Measurements from ENCODE around the gene CADPS.

Gene CADPS

DNA sequence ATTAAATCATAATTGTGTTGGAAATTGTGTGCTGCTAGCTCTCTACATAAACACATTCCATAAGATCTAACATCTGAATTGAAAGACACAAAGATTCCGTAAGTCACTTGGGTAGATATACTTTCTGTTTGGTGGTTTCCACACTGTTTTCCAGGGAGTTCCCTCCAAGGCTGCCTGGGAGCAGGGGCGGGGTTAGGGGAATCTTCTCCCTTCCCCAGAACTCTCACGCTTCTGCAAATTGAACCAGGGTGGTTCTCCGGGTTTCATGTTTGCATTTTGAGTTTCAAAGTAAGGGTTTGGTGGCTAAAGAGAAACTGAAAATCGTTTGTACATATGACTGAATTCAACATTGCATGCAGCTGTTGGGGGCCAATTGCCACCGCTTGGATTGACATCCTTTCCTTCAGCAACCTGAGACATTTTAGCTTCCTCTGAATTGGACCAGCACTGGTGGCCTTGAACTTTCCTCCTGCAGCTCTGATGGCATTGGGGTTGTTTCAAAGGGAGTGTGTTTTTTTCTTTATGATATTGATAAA, 309.1 kb downstream of the CADPS start:
- H3K4me1 ChIP-seq (ENCODE audit: insufficient read depth, low read length, poor library complexity, severe bottlenecking): no peaks in the 10 kb centered on the region
- TF ChIP-seq EZH2phosphoT487 (IDR thresholded peaks at IDR 0.05; ENCODE audit: borderline replicate concordance): no peak
- TF ChIP-seq, protein P1, sequence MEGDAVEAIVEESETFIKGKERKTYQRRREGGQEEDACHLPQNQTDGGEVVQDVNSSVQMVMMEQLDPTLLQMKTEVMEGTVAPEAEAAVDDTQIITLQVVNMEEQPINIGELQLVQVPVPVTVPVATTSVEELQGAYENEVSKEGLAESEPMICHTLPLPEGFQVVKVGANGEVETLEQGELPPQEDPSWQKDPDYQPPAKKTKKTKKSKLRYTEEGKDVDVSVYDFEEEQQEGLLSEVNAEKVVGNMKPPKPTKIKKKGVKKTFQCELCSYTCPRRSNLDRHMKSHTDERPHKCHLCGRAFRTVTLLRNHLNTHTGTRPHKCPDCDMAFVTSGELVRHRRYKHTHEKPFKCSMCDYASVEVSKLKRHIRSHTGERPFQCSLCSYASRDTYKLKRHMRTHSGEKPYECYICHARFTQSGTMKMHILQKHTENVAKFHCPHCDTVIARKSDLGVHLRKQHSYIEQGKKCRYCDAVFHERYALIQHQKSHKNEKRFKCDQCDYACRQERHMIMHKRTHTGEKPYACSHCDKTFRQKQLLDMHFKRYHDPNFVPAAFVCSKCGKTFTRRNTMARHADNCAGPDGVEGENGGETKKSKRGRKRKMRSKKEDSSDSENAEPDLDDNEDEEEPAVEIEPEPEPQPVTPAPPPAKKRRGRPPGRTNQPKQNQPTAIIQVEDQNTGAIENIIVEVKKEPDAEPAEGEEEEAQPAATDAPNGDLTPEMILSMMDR (conservative IDR thresholded peaks at IDR 0.05; ENCODE audit: low read length): no peak
- H4K20me1 ChIP-seq (ENCODE audit: insufficient read depth, low read length, poor library complexity, severe bottlenecking): no peaks in the 10 kb centered on the region
- H3K9me3 ChIP-seq (ENCODE audit: insufficient read depth, low read depth, low read length): no peaks in the 10 kb centered on the region
- H3K9ac ChIP-seq (ENCODE audit: low read depth, low read length, poor library complexity, severe bottlenecking): no peak overlapping the region
- H3K9me2 ChIP-seq (replicated peaks; ENCODE audit: low read depth, low read length): no peaks in the 10 kb centered on the region
- H3K36me3 ChIP-seq (ENCODE audit: insufficient read depth, low read length): no peaks in the 10 kb centered on the region
- H2AFZ ChIP-seq (ENCODE audit: low read length): no peak overlapping the region
- no peak overlapping the region for H3K4me3 ChIP-seq (ENCODE audit: low read length, poor library complexity, severe bottlenecking)
- H3K79me2 ChIP-seq (ENCODE audit: insufficient read depth, low read length): no peaks in the 10 kb centered on the region
- H3K27me3 ChIP-seq (ENCODE audit: insufficient read depth, low read length, poor library complexity, severe bottlenecking): no peaks in the 10 kb centered on the region
- H3F3A ChIP-seq (ENCODE audit: low read depth): no peaks in the 10 kb centered on the region
- H3K4me2 ChIP-seq (ENCODE audit: low read depth, low read length, poor library complexity, severe bottlenecking): no peak overlapping the region

DNA sequence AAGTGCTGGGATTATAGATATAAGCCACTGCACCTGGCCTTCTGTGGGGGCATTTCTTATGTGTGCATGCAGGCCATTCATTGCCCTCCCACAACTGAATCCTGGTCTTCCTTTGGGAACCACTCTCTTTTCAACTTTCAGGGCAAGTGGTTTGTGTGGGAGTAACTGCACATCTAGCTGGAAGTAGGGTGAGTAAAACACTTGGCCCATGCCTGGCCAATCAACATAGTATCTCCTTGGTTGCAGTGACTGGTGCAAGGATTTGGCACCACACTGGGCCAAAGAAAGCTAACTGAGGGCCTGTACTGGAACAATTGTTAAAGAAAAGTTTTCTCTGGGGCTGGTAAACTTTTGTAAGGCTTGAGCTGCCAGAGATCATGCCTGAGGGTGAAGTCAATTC, 312.6 kb downstream of the CADPS start:
- Histone ChIP-seq H3K4me1 (ENCODE audit: insufficient read depth, low read length, poor library complexity, severe bottlenecking) (no peaks in the 10 kb centered on the region), H3K4me3 (ENCODE audit: low read length, poor library complexity, severe bottlenecking) (no peak overlapping the region), H3K4me2 (ENCODE audit: low read depth, low read length, poor library complexity, severe bottlenecking) (no peak overlapping the region), H3K79me2 (ENCODE audit: insufficient read depth, low read length) (no peaks in the 10 kb centered on the region), H3K9me2 (replicated peaks; ENCODE audit: low read depth, low read length) (no peaks in the 10 kb centered on the region), H2AFZ (ENCODE audit: low read length) (no peak overlapping the region), H3K36me3 (ENCODE audit: insufficient read depth, low read length) (no peaks in the 10 kb centered on the region), H4K20me1 (ENCODE audit: insufficient read depth, low read length, poor library complexity, severe bottlenecking) (no peaks in the 10 kb centered on the region), H3F3A (ENCODE audit: low read depth) (no peaks in the 10 kb centered on the region), H3K9me3 (ENCODE audit: insufficient read depth, low read depth, low read length) (no peaks in the 10 kb centered on the region), H3K9ac (ENCODE audit: low read depth, low read length, poor library complexity, severe bottlenecking) (no peak overlapping the region), H3K27me3 (ENCODE audit: insufficient read depth, low read length, poor library complexity, severe bottlenecking) (no peaks in the 10 kb centered on the region)
- TF ChIP-seq, protein P1 (conservative IDR thresholded peaks at IDR 0.05; ENCODE audit: low read length): no peak

DNA sequence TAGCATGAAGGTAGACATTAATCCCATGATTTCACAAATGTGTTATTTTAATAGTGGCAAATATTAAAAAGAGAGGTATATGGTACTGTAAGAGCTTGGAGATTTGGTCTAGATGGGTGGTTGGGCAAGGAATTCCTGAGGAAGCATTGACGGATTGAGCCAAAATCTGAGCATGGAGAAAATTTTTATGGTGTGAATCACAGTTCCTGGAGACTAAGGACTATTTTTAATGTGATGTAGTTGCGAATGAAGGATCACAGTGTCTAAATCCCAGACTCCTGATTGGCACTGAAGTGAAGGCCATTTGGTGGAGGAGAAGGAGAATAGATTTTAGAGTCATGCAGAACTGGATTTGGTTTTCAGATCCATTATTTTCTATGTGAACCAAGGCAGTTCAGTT, 313.2 kb downstream of the CADPS start:
- H4K20me1 ChIP-seq (ENCODE audit: insufficient read depth, low read length, poor library complexity, severe bottlenecking): no peaks in the 10 kb centered on the region
- no peak overlapping the region for H3K9ac ChIP-seq (ENCODE audit: low read depth, low read length, poor library complexity, severe bottlenecking)
- no peaks in the 10 kb centered on the region for H3K9me3 ChIP-seq (ENCODE audit: insufficient read depth, low read depth, low read length)
- no peak overlapping the region for H3K4me2 ChIP-seq (ENCODE audit: low read depth, low read length, poor library complexity, severe bottlenecking)
- no peak overlapping the region for H2AFZ ChIP-seq (ENCODE audit: low read length)
- TF ChIP-seq, protein P1 (conservative IDR thresholded peaks at IDR 0.05; ENCODE audit: low read length): no peak
- TF ChIP-seq EZH2phosphoT487 (IDR thresholded peaks at IDR 0.05; ENCODE audit: borderline replicate concordance): no peak
- H3F3A ChIP-seq (ENCODE audit: low read depth): no peaks in the 10 kb centered on the region
- H3K27me3 ChIP-seq (ENCODE audit: insufficient read depth, low read length, poor library complexity, severe bottlenecking): no peaks in the 10 kb centered on the region
- no peaks in the 10 kb centered on the region for H3K9me2 ChIP-seq (replicated peaks; ENCODE audit: low read depth, low read length)
- H3K4me3 ChIP-seq (ENCODE audit: low read length, poor library complexity, severe bottlenecking): no peak overlapping the region
- H3K79me2 ChIP-seq (ENCODE audit: insufficient read depth, low read length): no peaks in the 10 kb centered on the region
- H3K4me1 ChIP-seq (ENCODE audit: insufficient read depth, low read length, poor library complexity, severe bottlenecking): no peaks in the 10 kb centered on the region
- no peaks in the 10 kb centered on the region for H3K36me3 ChIP-seq (ENCODE audit: insufficient read depth, low read length)

All from Loucy (cell line).